Loucy (cell line): ENCODE measurements around the gene FGD6.

ENCODE experiments used
- CTCF ChIP-seq: fragments of 200-600 bp; sonication (generic); conservative IDR thresholded peaks from 2 replicates; pipeline ENCODE4 v1.5.1; 2014; ENCODE audit warnings: mild to moderate bottlenecking, antibody characterized with exemption, low read length
- EZH2phosphoT487 ChIP-seq: fragments of 200-600 bp; IDR thresholded peaks from 2 replicates; pipeline ENCODE4 v1.6.1; 2018; ENCODE audit warnings: antibody characterized with exemption, mild to moderate bottlenecking, moderate library complexity, borderline replicate concordance

GRCh38 chr12:95203487-95204030 lies 13.7 kb downstream of the FGD6 start:
- no peak for TF ChIP-seq CTCF
- TF ChIP-seq EZH2phosphoT487, result no peak
